GM11168 (cell line): Measurements from ENCODE around the gene NRG2.

ENCODE experiments used
- in situ Hi-C: fragments of 300-500 bp; cut with MboI; formaldehyde crosslinking; loops from one replicate; pipeline ENCODE4 v1.12.0; 2022; ENCODE audit warnings: low sequenced_read_pairs; ENCODE audit not compliant: unreplicated experiment

NRG2 gene

GRCh38 chr5:139828207-139828895 lies 214.7 kb downstream of the NRG2 start:
- in situ Hi-C loops = no loop called here

GRCh38 chr5:139825690-139826089 lies 217.4 kb downstream of the NRG2 start:
- in situ Hi-C loops = no loop called here

GRCh38 chr5:139823757-139824355 lies 219.2 kb downstream of the NRG2 start:
- in situ Hi-C loops = no loop called here

GRCh38 chr5:139822553-139823425 lies 220.3 kb downstream of the NRG2 start:
- in situ Hi-C loops = no loop called here

GRCh38 chr5:139821806-139822552 lies 221.1 kb downstream of the NRG2 start:
- in situ Hi-C loops = no loop called here

- in situ Hi-C loops = no loop called here
Measured at GRCh38 chr5:139820606-139821005, 222.5 kb downstream of the NRG2 start.

GRCh38 chr5:139820130-139820529 lies 223.0 kb downstream of the NRG2 start:
- in situ Hi-C loops = no loop called here

- in situ Hi-C loops = no loop called here
Measured at GRCh38 chr5:139817970-139818369, 225.1 kb downstream of the NRG2 start.

GRCh38 chr5:139817362-139817761 lies 225.7 kb downstream of the NRG2 start:
- in situ Hi-C loops = no loop called here

- in situ Hi-C loops = no loop called here
Measured at GRCh38 chr5:139816566-139816965, 226.5 kb downstream of the NRG2 start.

- in situ Hi-C loops = no loop called here
Measured at GRCh38 chr5:139814704-139815280, 228.3 kb downstream of the NRG2 start.

- in situ Hi-C loops = no loop called here
Measured at GRCh38 chr5:139814191-139814601, 228.9 kb downstream of the NRG2 start.

GRCh38 chr5:139812836-139813805 lies 230.0 kb downstream of the NRG2 start:
- in situ Hi-C loops = no loop called here

- in situ Hi-C loops = no loop called here
Measured at GRCh38 chr5:139812323-139812722, 230.8 kb downstream of the NRG2 start.

- in situ Hi-C loops = no loop called here
Measured at GRCh38 chr5:139811274-139811607, 231.9 kb downstream of the NRG2 start.

- in situ Hi-C loops = no loop called here
Measured at GRCh38 chr5:139810341-139811273, 232.5 kb downstream of the NRG2 start.

GRCh38 chr5:139809331-139809810 lies 233.7 kb downstream of the NRG2 start:
- in situ Hi-C loops = no loop called here
